Natural killer cell (primary cell): Measurements from ENCODE around the gene POLR3GL. TPM values are rescaled to one million over a fixed set of nuclear protein-coding genes. Genes with fewer than 3 reads are reported as not detected.
A peak's percentile ranks its signal among the peaks of the same experiment; 100 is the strongest.

Experiments
- ATAC-seq, 3 donors: fragments of 150-1000 bp in 2 of 3; fragments of 200-7000 bp in 1 of 3; cut with Tn5 transposase; 1 replicate in 1 of 3; 2 replicates in 2 of 3; pipeline ENCODE4 v1.10.0; 2021; ENCODE audit warnings: mild to moderate bottlenecking in 2 of 3, moderate library complexity in 2 of 3
- DNase-seq, 2 donors: peaks; one replicate each; pipeline versions ENCODE4 v3.0.0 to v3.0.0-alpha.2; 2013 to 2021; ENCODE audit warnings: mixed read lengths in 1 of 2
- H3K27ac ChIP-seq: one replicate; pipeline ENCODE4 v1.5.1; 2013; ENCODE audit warnings: mild to moderate bottlenecking, low read length
- H3K27me3 ChIP-seq: one replicate; pipeline ENCODE4 v1.6.1; 2013; ENCODE audit warnings: low read length; ENCODE audit not compliant: control insufficient read depth, insufficient read depth
- H3K36me3 ChIP-seq: one replicate; pipeline ENCODE4 v1.6.1; 2013; ENCODE audit warnings: low read length; ENCODE audit not compliant: control insufficient read depth, insufficient read depth
- H3K4me1 ChIP-seq: one replicate; pipeline ENCODE4 v1.6.1; 2013; ENCODE audit warnings: low read length; ENCODE audit not compliant: control insufficient read depth, insufficient read depth
- H3K4me3 ChIP-seq: one replicate; pipeline ENCODE4 v1.5.1; 2013; ENCODE audit warnings: low read length
- H3K9me3 ChIP-seq: one replicate; pipeline ENCODE4 v1.6.1; 2013; ENCODE audit warnings: low read length; ENCODE audit not compliant: control insufficient read depth, insufficient read depth
- H3K27ac Mint-ChIP-seq, 2 donors: one replicate each; pipeline ENCODE4 v1.8.0; 2022; ENCODE audit warnings: mild to moderate bottlenecking in 2 of 2, mixed read lengths in 2 of 2, moderate library complexity in 1 of 2
- H3K27me3 Mint-ChIP-seq, 2 donors: one replicate each; pipeline ENCODE4 v1.8.0; 2022; ENCODE audit warnings: low read depth in 2 of 2, mixed read lengths in 2 of 2
- H3K36me3 Mint-ChIP-seq: one replicate; pipeline ENCODE4 v1.8.0; 2022; ENCODE audit warnings: mixed read lengths
- H3K4me1 Mint-ChIP-seq, 2 donors: one replicate each; pipeline ENCODE4 v1.8.0; 2022; ENCODE audit warnings: mixed read lengths in 2 of 2
- H3K4me3 Mint-ChIP-seq: one replicate; pipeline ENCODE4 v1.8.0; 2022; ENCODE audit warnings: mild to moderate bottlenecking, moderate library complexity, mixed read lengths
- H3K9me3 Mint-ChIP-seq, 2 donors: one replicate each; pipeline ENCODE4 v1.8.0; 2022; ENCODE audit warnings: mixed read lengths in 2 of 2
- CTCF ChIP-seq: fragments of 200-600 bp; IDR thresholded peaks from one replicate; pipeline ENCODE4 v1.8.0; 2022; ENCODE audit warnings: antibody characterized with exemption
- WGBS: methylation state at CpG from one replicate; pipeline ENCODE4 v1.1.7; 2013; ENCODE audit warnings: missing lambda C conversion rate; ENCODE audit not compliant: insufficient coverage; 5-methylcytosine and 5-hydroxymethylcytosine counted together
- intact Hi-C: fragments of 100-400 bp; cut with micrococcal nuclease; formaldehyde crosslinking; loops from one replicate; pipeline ENCODE4 v1.14.2; 2022
- total RNA-seq, 4 donors: library from RNA; stranded (reverse); fragments of 120-200 nt in 1 of 4; gene quantifications; one replicate each; pipeline versions ENCODE4 v1.2.3 to v1.2.4, GENCODE V29; 2013 to 2022

POLR3GL gene
- total RNA-seq, 3 donors from 2014 or later (not counting 1 experiment from before 2014, with no cell fraction given), result 34.9 to 37.5 (median 37.4) TPM

- no peak overlapping the region for H3K4me3 ChIP-seq
- H3K36me3 ChIP-seq, result no peaks in the 10 kb centered on the region
- Mint-ChIP-seq H3K4me3 (peak overlapping the region; percentile 94), H3K4me1 (peaks cover 88 to 89% of the 10 kb centered on the region in 2 donors), H3K36me3 (no peaks in the 10 kb centered on the region), H3K27me3 (no peaks in the 10 kb centered on the region), H3K9me3 (no peaks in the 10 kb centered on the region), H3K27ac (peak overlapping the region; percentile 86 to 87)
- peaks cover 60% of the 10 kb centered on the region for H3K4me1 ChIP-seq
- H3K9me3 ChIP-seq, result no peaks in the 10 kb centered on the region
- no peak for TF ChIP-seq CTCF
- H3K27ac ChIP-seq, result no peak overlapping the region
- peak in 1 of 2 donors; percentile 31 for DNase-seq
- intact Hi-C loops, result no loop called here
- ATAC-seq, result no peak
- H3K27me3 ChIP-seq, result no peaks in the 10 kb centered on the region
These were observed 5.2 kb upstream of the POLR3GL start for GRCh38 chr1:145959333-145959732.

- peaks cover 88 to 89% of the 10 kb centered on the region in 2 donors for H3K4me1 Mint-ChIP-seq
- intact Hi-C loops, result loop anchor here (2.0 to 5.0 kb wide), 4 partner anchors 27 to 113 kb away; partner anchors contain the start of genes NUDT17 and TXNIP
- H3K27ac Mint-ChIP-seq, result peak overlapping the region; percentile 86 to 87
- H3K4me3 ChIP-seq, result peak overlapping the region; percentile 77
- no peak overlapping the region for H3K27ac ChIP-seq
- H3K9me3 ChIP-seq, result no peaks in the 10 kb centered on the region
- TF ChIP-seq CTCF, result no peak
- H3K36me3 ChIP-seq, result no peaks in the 10 kb centered on the region
- H3K9me3 Mint-ChIP-seq, result no peaks in the 10 kb centered on the region
- DNase-seq (peak in 1 of 2 donors; percentile 21), ATAC-seq (no peak)
- H3K4me3 Mint-ChIP-seq, result peak overlapping the region; percentile 94
- H3K27me3 ChIP-seq, result no peaks in the 10 kb centered on the region
- H3K27me3 Mint-ChIP-seq, result no peaks in the 10 kb centered on the region
- peaks cover 60% of the 10 kb centered on the region for H3K4me1 ChIP-seq
- H3K36me3 Mint-ChIP-seq, result no peaks in the 10 kb centered on the region
- 15% methylated on average over 11 of the region's 12 CpGs for WGBS
These were observed 4.5 kb upstream of the POLR3GL start for GRCh38 chr1:145959957-145960467.

- peak overlapping the region; percentile 65 to 87 for H3K27ac Mint-ChIP-seq
- Histone ChIP-seq H3K27ac (peak overlapping the region; percentile 65), H3K4me3 (peak overlapping the region; percentile 77), H3K4me1 (peaks cover 60% of the 10 kb centered on the region), H3K27me3 (no peaks in the 10 kb centered on the region), H3K9me3 (no peaks in the 10 kb centered on the region), H3K36me3 (no peaks in the 10 kb centered on the region)
- no peak for TF ChIP-seq CTCF
- ATAC-seq (peak in 1 of 3 donors; percentile 7), DNase-seq (peak; percentile 47 to 71)
- H3K4me1 Mint-ChIP-seq, result peaks cover 87 to 88% of the 10 kb centered on the region in 2 donors
- H3K9me3 Mint-ChIP-seq, result no peaks in the 10 kb centered on the region
- peak overlapping the region; percentile 94 for H3K4me3 Mint-ChIP-seq
- H3K27me3 Mint-ChIP-seq, result no peaks in the 10 kb centered on the region
- intact Hi-C loops, result loop anchor here (2.0 to 5.0 kb wide), 4 partner anchors 28 to 113 kb away; partner anchors contain the start of genes NUDT17 and TXNIP
- 1% methylated on average over 44 of the region's 44 CpGs for WGBS
- no peaks in the 10 kb centered on the region for H3K36me3 Mint-ChIP-seq
These were observed 3.9 kb upstream of the POLR3GL start for GRCh38 chr1:145960468-145961108.
